NCI-H2171 treated with DMSO at 0.1 percent for 48 hours (cell line): Measurements from ENCODE around the gene NOS1.
"Not testable (repeated sequence)": the region's sequence is repeated elsewhere in the genome, so short reads cannot be mapped to it uniquely, and the experiment has no call there.

Experiments
- DNase-seq: peaks from one replicate; lab custom pipeline; 2025; lab: John Stamatoyannopoulos, UW

Gene NOS1

DNA sequence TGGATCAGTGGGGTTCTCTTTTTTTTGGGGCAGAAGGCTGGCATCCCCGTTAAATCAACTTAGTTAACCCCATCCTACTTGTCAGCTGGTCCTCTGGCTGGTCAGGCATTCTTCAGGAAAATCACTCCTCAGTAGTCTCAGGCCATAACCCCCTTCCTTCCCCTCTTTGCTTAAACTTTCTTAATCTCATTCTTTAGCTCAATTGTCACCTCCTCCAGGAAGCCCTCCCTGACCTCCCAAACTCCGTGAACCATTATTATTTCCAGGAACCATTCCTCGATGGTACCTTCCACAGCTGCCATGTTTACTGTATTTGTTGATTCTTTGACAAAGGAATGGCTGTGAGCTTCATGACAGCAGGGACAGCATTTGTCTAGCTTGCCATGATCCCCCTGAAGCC is 98.7 kb downstream of the NOS1 start:
- no peak for DNase-seq

GRCh38 chr12:117261247-117261646 is 100.2 kb downstream of the NOS1 start:
- DNase-seq, result no peak

- DNase-seq, result no peak
These were observed 106.0 kb downstream of the NOS1 start for GRCh38 chr12:117255386-117255785.

GRCh38 chr12:117243488-117243887 is 117.9 kb downstream of the NOS1 start:
- DNase-seq, result no peak

GRCh38 chr12:117241697-117242096 is 119.7 kb downstream of the NOS1 start:
- DNase-seq, result no peak

GRCh38 chr12:117240081-117240755 is 121.2 kb downstream of the NOS1 start:
- DNase-seq, result peak; percentile 83

- DNase-seq, result peak; percentile 76
These were observed 124.9 kb downstream of the NOS1 start for GRCh38 chr12:117236456-117237001.

- DNase-seq, result peak; percentile 12
These were observed 126.2 kb downstream of the NOS1 start for GRCh38 chr12:117235261-117235660.

DNA sequence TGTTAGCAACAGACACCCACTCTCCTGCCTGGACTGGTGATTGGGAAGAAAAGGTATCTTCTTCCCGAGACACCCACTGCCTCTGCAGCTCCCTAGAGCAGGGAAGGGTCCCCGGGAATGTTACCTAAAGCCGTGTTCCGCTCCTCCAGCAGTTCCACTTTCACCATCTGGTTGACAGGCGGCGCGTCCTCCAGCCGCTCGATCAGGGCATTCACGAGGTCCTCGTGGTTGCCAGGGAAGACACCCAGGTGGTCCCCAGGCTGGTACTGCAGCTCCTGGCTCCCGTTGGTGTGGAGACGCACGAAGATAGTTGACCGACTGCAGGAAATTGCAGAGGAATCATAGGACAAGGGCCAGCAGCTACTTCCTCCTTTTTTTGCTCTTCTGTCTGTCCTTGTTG is 127.0 kb downstream of the NOS1 start:
- no peak for DNase-seq

DNA sequence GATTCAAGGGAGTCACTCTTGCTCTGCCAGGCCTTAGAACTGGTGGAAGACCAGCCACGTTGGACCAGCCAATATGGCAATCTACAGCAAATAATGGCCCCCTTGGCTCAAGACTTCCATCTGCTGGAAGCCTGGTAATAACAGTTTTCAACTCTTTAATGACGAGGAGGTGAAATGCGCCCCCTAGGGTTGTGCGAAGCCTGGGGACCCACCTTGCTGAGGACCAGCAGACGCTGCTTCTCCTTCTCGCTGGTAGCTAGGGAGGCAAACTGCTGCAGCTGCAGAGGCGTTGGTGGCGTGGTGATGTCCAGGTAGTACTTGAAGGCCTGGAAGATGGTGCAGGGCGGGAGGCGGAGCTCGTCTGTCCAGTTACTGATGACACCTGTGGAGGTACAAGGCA is 129.7 kb downstream of the NOS1 start:
- DNase-seq, result no peak

DNA sequence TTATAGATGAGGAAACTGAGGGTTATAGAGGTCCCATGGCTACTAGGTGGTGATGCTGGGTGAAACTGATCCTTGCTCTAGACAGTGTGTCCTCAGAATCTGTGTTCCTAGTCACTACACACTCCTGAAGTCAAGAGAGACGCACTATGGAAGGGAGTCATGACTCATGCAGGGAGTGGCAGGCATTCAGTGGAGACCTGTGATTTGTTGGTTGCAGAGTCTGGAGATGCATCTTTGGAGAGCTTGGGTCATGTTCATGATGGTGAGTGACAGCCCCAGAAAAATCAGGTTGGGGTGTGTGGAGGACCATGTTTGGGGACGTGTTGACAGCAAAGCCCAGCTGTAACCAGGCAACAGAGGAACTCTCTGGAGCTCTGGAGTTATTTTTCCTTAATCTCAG is 133.2 kb downstream of the NOS1 start:
- DNase-seq, result no peak

DNA sequence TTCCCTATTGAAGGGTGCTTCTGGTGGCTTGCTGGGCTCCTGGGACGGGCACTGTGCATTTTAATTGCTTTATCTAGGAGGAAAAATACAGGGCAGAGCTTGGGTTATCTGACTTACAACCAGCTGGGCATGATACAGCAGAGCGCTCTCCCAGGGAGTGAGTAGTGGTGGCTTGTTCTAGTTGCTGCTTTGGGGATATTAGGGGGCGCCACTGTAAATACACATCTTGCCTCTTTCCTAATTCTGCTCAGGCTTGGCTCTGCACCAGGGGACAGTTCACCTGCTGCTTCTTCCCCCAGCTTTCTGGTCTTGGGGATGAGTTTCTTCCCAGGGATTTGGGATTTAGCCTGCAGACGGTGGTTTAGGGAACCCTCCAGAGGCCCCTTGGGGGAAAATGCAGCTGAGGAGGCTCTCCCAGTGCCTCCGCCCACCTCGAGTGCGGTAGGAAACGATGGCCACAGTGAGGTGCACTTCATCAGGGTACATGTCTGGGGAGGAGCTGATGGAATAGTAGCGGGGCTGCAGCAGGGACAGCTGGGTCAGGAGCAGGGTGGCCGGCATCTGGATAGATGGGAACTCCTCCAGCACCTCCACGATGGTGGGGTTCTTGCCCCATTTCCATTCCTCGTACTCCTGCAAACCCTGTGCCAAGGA is 134.3 kb downstream of the NOS1 start:
- DNase-seq, result no peak

GRCh38 chr12:117226505-117226904 is 134.9 kb downstream of the NOS1 start:
- no peak for DNase-seq

DNA sequence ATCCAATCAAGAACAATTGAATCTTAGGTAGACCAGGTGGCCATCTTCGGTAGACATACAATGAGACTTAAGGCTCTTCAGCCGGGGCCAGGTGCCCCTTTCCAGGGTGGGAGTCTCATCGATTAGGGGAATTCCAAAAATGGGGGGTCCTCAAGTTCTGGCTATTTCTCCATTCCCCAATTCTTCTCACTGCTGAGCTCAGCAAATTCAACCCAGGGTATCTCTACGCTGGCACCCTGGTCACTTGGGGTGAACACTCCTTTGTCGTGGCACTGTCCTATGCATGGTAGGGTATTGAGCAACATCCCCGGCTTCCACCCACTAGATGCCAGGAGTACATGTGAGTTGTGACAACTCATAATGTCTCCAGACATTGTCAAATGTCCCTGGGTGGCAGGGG is 136.2 kb downstream of the NOS1 start:
- no peak for DNase-seq

- not testable (repeated sequence) for DNase-seq
These were observed 140.5 kb downstream of the NOS1 start for GRCh38 chr12:117220947-117221346.

GRCh38 chr12:117218149-117218548 is 143.3 kb downstream of the NOS1 start:
- DNase-seq, result no peak

GRCh38 chr12:117216686-117217085 is 144.7 kb downstream of the NOS1 start:
- no peak for DNase-seq

GRCh38 chr12:117214797-117215196 is 146.6 kb downstream of the NOS1 start:
- no peak for DNase-seq

- no peak for DNase-seq
These were observed 148.1 kb downstream of the NOS1 start for GRCh38 chr12:117213295-117213808.

DNA sequence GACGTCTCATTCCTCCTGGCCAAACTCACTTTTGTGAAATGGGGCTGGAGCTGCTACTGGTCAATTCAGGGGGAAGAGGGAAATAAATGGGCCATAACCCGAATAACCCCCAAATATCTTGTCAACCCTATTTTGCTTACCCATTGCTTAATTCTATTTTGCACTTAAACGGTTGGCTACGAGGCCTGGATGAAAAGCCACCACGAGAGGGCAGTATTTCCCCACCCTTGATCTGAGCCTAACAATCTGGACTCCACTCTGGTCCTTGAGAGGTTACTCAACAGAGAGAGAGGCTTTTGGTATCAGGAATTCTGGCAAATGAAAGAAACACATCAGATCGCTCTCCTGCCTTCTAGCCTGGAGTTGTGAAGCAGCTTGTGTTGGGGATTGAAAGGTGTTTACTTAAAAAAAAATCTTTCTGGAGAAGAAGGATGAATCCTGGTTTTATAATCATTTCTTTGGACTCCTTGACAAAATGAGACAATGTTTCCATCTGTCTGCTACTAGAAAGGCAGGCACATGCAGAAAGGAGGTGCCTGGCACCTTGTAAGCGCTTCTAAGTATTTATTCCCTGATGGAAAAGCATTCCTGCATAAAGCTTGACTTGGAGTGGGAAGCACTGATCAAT is 148.7 kb downstream of the NOS1 start:
- peak; percentile 89 for DNase-seq

DNA sequence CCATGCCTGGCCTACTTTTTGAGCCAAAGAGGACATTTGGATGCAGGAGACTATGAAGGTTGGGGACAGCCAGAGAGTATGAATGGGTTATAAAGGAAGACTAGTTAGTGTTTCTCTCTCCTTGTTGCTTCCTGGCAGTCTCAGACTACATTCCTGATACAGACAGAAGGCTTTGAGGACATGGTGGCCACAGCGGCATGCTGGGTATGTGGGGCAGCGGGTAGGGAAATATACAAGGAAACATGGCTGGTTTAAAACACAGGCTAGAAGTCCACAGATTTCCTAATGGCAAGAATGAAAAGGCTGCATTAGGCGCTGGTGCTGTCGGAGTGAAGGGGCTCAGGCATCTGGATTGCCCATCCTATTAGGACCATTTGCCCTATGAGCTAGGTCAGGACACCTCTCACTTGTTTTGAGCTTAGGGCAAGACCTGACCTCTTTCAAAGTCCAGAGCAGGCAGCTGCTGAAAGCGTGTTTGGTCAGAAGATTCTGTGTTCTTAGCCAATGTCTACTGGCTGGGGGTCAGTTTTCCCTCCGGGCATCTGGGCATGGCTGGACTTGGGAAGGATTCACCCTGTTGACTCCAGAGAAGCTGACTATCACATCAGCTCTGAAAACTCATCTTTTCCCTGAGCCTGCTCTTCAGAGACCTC is 151.0 kb downstream of the NOS1 start:
- DNase-seq, result no peak

- no peak for DNase-seq
These were observed 151.8 kb downstream of the NOS1 start for GRCh38 chr12:117209626-117210025.
